DND-41 (cell line): ENCODE data around the gene NR6A1.

Experiments used
- CTCF ChIP-seq: IDR thresholded peaks from 2 replicates; pipeline ENCODE4 v1.5.1; 2012; ENCODE audit warnings: borderline replicate concordance, low read length, moderate library complexity, mild to moderate bottlenecking; ENCODE audit not compliant: poor library complexity, severe bottlenecking; ENCODE audit errors: extremely low read depth
- EZH2 ChIP-seq: IDR thresholded peaks from 3 replicates; pipeline ENCODE4 v1.6.1; 2012; ENCODE audit warnings: borderline replicate concordance, low read depth, mild to moderate bottlenecking, moderate library complexity, low read length, inconsistent platforms; ENCODE audit not compliant: severe bottlenecking

- no peak for TF ChIP-seq CTCF
- no peak for TF ChIP-seq EZH2
Observed at GRCh38 chr9:124574534-124575375, 196.4 kb downstream of the NR6A1 start.
